Endothelial cell of hepatic sinusoid (primary cell): ENCODE data around the gene OCEL1.
"Not testable (repeated sequence)": the region's sequence is repeated elsewhere in the genome, so short reads cannot be mapped to it uniquely, and the experiment has no call there.

Experiments used
- in situ Hi-C: cut with HindIII; loops from 2 replicates; pipeline ENCODE4 v1.10.0; 2017; ENCODE audit warnings: low sequenced_read_pairs

The OCEL1 gene, protein sequence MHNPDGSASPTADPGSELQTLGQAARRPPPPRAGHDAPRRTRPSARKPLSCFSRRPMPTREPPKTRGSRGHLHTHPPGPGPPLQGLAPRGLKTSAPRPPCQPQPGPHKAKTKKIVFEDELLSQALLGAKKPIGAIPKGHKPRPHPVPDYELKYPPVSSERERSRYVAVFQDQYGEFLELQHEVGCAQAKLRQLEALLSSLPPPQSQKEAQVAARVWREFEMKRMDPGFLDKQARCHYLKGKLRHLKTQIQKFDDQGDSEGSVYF

DNA sequence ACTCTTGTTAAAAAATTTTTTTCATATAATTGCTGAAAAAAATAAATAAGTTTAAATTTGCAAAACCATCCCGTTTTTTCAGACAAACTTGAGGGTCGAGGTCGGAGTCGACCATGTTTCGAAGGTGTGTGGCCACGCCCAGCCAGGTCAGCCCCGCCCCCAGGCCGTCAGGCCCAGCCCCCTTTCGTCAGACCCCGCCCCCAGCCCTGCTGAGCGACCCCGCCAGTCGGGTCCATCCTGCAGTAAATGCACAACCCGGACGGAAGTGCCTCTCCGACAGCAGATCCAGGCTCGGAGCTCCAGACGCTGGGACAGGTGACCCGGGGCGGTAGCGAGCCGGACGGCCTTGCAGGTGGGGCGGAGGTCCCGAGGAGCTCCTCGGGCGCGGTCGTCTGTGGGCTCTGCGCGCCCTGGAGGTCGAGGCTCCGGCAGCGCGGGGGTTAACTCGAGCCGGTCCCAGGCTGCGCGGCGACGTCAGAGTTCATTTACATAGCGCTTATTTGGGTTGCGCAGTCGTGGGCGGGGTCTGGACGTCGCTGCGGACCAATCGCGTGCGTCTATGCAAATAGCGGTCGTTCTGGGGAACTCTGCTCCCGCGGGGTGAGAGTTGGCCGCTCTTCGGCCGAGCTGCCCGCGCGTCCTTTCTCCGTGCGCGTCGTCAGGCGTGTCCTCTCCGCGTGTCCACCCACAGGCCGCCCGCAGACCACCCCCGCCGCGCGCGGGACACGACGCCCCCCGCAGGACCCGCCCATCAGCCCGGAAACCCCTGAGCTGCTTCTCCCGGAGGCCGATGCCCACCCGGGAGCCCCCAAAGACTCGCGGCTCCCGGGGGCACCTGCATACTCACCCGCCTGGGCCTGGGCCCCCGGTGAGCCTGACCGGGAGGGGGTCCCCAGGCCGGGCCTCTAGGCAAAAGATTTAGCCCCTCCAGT lies at the start of gene OCEL1:
Gene OCEL1 (plus strand): TSS at position 225 of the 932 bp plus-strand sequence. CDS start 22 bp downstream, at position 247.
- in situ Hi-C loops: no loop called here

DNA sequence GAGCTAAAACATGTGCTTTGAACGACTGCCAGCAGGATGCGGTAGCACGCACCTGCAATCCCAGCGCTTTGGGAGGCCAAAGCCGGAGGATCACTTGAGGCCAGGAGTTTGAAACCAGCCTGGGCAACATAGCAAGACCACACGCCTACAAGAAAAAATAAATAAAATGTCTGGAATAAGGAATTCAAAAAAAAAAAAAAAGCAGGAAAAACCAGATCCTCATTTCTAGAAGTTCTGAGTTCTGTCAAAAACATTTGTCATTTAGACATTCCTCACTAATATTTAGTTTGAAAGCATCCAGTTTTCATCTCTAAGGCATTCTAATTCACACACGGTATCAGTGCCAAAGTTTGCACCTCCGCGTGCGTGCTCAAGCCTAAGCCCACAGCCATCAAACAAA lies 47.7 kb upstream of the OCEL1 start:
- in situ Hi-C loops: no loop called here

- in situ Hi-C loops: no loop called here
Measured at GRCh38 chr19:17180997-17181702, 44.9 kb upstream of the OCEL1 start.

DNA sequence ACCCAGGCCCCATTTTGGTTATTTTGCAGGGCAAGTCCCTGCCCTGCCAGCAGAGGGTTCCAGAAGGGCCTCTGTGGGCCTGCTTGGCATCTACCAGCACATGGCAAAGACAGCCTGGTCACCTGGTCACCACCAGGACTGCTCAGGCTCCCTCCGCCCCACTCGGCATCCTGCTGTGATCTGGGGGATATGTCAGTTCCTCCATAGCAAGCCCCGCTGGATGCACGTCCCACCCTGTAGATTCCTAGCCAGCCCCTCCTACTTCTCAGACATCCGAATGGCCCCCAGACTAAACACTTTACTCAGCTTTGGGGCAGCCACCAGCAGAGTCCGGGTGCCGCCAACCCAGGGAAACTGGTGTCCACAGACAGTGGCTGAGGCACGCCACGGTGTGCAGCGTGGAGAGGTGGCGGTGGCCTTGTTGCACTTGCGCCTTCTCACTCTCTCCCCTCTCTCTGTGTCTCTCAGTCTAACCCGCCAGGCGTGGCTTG lies 42.7 kb upstream of the OCEL1 start:
- in situ Hi-C loops: no loop called here

DNA sequence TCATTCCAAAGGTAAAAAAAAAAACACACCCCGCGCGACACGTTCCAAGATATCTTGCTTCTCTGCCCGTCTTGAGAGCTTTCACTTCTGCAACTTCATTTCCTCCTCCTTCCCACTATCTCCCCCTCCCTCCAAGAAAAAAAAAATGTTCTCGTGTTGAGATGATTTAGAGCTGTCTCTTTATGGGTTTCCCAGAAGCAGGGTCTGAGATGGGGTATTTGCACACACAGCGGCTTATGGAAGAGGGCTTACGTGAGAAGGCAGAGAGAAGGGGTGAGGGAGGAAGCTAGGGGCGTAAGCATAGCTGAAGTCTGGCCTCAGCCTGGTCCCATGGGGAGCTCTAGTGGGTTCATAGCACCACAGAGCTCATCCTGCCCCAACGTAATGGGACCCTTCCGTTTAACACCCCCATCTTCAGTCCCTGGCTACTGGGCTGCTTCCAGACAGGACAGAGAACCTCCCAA lies 42.1 kb upstream of the OCEL1 start:
- in situ Hi-C loops: no loop called here

GRCh38 chr19:17184371-17184841 lies 41.6 kb upstream of the OCEL1 start:
- in situ Hi-C loops: no loop called here

DNA sequence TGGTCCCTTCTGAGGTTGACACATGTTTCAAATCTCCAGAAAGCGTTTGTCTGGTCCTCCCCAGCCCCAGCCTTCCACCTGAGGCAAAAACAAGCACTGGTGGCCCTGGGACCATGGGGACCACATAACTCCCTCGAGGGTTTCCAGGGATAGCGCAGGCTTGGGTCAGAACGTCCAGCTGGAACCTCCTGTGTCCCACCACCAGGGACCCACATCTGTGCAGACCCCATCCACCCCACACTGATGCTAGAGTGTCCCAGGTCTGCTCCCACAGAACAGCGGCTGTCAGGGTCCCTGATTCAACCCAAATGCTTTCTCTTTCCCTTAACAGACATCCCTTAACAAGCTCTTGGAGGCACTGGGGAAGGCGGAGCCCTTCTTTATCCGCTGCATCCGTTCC lies 40.4 kb upstream of the OCEL1 start:
- in situ Hi-C loops: no loop called here

DNA sequence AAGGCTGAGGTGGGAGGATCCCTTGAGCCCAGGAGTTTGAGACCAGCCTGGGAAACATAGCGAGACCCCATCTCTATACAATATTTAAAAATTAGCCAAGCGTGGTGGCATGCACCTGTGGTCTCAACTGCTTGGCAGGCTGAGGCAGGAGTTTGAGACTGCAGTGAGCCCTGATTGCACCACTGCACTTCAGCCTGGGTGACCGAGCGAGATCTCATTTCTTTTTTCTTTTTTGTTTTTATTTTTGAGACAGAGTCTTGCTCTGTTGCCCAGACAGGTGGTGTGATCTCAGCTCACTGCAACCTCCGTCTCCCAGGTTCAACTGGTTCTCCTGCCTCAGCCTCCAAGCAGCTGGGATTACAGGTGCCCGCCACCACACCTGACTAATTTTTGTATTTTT lies 34.3 kb upstream of the OCEL1 start:
- in situ Hi-C loops: not testable (repeated sequence)

GRCh38 chr19:17192751-17193150 lies 33.3 kb upstream of the OCEL1 start:
- in situ Hi-C loops: no loop called here

DNA sequence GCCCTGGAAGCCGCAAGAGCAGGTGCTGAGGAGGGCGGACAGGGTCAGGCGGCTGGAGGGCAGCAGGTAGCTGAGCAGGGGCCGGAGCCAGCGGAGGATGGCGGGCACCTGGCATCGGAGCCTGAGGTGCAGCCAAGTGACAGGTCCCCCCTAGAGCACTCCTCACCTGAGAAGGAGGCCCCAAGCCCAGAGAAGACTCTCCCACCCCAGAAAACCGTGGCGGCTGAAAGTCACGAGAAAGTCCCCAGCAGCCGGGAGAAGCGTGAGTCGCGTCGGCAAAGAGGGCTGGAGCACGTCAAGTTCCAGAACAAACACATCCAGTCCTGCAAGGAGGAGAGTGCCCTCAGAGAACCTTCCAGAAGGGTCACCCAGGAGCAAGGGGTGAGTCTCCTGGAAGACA lies 31.4 kb upstream of the OCEL1 start:
- in situ Hi-C loops: no loop called here

- in situ Hi-C loops: no loop called here
Measured at GRCh38 chr19:17195106-17195505, 30.9 kb upstream of the OCEL1 start.

DNA sequence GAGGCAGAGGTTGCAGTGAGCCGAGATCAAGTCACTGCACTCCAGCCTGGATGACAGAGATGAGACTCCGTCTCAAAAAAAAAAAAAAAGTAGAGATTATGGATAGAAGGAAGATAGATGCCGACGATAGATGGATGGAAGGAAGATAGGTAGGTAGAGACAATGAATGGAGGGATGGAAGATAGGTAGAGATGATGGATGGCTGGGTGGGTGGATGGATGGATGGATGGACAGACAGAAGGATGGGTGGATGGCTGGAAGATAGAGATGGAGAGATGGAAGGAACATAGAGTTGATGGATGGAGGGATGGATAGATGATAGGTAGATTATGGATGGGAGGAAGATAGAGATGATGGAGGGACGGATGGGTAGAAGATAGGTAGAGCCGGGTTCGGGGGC lies 29.4 kb upstream of the OCEL1 start:
- in situ Hi-C loops: no loop called here

- in situ Hi-C loops: no loop called here
Measured at GRCh38 chr19:17197666-17198065, 28.4 kb upstream of the OCEL1 start.

DNA sequence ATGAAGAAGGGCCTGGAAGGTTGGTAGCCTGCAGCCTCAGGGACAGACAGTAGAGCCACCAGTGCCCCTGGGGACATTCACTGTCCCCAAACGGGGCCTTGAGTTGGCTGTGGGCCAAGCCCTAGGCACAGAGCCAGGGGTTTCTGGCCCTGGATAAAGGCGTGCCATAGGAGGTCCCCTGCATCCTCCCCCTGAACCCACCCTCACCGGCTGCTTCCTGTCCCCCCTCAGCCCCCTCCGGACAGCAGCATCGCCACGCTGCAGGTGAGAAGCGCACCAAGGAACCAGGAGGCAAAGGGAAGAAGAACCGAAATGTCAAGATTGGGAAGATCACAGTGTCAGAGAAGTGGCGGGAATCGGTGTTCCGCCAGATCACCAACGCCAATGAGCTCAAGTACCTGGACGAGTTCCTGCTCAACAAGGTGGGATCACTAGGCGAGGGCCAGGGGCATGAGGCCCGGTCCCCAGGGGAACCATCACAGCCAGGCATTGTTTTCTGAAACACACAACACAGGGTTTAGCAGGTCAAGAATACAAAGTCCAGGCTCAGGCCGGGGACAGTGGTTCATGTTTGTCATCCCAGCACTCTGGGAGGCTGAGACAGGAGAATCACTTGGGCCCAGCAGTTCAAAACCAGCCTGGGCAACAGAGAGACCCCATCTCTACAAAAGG lies 25.5 kb upstream of the OCEL1 start:
- in situ Hi-C loops: no loop called here

GRCh38 chr19:17202249-17202648 lies 23.8 kb upstream of the OCEL1 start:
- in situ Hi-C loops: no loop called here

DNA sequence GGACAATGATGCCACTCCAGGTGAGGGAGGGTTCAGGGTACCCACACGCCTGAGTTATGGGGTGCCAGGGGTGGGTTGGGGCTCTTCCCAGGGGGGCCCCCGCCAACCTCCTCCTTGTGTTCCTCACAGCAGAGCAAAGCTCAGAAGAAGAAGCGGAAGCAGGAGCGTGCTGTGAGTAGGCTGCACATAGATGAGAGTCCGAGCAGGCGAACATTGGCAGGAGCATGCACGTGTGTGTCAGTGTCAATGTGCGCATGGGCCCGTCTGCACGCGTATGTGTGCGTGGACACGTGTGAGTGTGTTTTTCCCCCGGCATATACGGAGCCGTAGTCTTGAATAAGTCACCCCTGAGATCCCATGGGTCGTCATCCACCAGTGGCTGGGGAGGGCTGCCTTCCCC lies 23.3 kb upstream of the OCEL1 start:
- in situ Hi-C loops: no loop called here

DNA sequence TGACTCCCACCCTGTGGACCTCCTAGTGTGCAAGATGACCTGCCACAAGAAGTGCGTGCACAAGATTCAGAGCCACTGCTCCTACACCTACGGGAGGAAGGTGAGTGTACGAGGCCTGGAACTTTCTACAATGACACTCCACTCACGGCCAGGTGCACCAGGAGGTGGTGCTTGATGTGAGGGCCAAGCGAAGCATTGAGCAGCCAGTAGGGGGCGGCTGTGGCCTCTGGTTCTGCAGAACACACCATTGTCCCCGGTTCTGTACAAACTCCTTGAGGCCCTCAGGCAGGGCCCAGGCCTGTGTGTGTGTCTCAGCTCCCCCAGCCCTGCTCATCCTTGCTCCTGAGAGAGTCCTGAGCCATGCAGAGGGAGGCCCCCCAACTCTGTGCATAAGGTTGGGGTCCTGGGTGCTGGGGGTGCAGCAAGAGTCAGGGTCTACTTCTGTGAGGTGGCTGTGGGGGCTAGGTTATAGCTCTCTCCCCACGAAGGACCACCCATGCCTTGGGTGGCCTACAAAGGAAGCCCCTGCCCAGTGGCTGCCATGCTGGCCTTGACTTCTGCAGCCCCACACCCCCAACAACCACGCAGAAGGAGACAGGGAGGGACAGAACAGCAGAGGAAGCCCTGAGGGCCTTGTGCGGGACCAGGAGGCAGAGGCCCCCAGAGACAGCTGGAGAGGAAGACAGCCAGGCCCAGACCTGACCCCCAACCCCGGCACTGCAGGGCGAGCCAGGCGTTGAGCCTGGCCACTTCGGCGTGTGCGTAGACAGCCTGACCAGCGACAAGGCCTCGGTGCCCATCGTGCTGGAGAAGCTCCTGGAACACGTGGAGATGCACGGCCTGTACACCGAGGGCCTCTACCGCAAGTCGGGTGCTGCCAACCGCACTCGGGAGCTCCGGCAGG lies 20.5 kb upstream of the OCEL1 start:
- in situ Hi-C loops: no loop called here

DNA sequence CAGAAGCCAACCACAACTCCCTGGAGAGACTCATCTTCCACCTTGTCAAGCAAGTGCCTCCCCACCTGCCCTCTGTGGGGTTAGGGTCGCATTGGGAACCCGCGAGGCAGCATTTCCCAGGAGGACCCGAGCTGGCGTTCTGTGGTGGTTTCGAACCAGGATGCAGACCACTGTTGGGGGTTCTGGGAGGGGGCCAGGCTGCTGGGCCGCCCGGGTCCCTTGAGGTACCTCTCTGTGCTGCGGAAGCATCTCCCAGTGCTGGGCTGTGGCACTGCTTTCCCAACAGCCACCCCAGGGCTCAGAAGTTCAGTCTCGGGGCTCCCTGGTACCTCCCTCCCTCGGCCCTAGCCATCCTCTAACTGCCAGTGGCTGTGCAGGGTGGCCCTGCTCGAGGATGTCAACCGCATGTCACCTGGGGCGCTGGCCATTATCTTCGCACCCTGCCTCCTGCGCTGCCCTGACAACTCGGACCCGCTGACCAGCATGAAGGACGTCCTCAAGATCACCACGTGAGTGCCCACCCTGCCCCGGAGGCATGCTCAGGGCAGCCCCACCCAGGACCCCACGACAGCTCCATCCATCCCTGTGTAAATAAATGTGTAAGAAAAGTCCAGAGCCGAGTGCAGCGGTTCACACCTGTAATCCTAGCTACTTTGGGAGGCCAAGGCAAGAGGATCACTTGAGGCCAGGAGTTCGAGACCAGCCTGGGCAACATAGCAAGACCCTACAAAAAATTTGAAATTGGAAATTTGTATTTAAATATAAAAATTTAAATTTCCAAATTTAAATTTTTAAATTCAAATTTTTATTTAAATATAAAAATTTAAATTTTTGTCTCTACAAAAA lies 19.1 kb upstream of the OCEL1 start:
- in situ Hi-C loops: no loop called here
